NCI-H2107 treated with DMSO at 0.1 percent for 48 hours (cell line): ENCODE results near the gene MMAB.
A peak's percentile ranks its signal among the peaks of the same experiment; 100 is the strongest.

ENCODE experiments used
- DNase-seq: peaks from one replicate; lab custom pipeline; 2025; ENCODE audit not compliant: unreplicated experiment; lab: John Stamatoyannopoulos, UW

The MMAB gene

DNA sequence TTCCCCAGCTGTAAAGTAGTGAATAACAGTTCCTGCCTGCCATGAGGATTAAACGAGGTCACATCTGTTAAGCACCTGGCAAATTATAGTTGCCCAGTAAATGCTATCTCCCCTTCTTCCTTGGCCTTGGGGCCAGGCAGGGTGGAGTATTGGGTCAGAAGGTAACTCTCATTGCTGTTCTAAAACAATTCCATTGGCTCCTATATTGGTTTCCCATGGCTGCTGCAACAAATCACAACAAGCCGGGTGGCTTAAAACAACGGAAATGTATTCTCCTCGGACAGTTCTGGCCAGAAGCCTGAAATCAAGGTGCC is 31.9 kb downstream of the MMAB start:
- no peak for DNase-seq

DNA sequence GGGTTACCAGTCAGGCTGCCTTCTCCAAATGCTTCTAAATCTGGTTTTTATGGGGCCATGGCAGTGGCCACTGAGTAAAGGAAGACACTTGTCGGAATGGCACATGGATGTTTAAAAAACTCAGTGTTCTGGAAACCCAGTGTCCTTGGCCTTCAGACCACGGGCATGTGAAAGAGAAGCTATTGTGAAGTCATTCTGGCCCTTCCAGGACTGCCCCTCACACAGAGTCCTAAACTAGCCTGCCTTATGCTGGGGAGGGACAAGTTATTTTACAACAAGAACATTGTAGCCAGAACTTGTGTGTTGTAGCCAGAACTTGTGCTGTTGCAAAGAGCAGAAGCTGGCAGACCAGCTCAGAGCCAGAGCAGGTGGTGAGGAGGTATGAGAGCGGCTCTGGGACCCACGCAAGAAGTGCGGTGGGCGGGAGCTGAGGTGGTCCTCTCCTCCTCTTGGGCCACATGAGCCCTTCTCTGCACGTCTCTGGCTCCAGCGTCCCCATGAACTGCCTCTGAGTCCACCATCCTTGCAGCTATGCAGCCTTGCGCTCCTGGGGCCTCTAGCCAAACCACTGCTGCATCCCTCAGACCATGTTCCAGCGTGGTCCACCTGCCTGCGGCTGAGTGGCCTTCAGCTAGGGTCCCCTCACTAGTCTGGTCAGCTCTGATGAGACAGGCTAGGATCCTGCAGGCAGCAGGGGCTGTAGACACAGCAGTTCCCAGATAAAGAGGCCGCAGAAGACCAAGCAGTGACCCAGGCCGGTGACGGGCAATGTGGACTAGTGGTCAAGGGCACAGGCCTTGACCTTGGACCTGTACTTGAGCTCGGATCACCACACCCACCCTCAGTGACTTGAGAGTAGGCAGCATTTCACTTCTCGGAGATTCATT is 32.5 kb downstream of the MMAB start:
- no peak for DNase-seq

DNA sequence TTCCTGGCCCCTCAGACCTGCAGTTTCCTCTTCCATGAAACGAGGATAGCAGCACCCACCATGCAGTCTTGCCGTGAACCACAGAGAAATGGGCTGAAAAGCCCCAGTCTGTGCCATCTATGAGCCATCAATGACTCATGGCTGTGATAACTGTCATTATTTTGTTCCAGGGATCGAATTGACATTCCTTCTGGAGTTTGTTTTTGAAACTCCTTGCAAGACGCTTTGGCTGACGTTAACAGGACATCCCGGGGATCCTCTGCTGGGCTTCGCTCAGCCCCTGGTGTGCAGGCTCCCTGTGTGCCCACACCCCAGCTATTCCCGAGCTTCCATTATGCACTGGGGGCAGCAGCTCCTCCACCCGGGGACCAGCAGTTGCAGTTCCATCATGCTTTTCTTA is 33.8 kb downstream of the MMAB start:
- no peak for DNase-seq

DNA sequence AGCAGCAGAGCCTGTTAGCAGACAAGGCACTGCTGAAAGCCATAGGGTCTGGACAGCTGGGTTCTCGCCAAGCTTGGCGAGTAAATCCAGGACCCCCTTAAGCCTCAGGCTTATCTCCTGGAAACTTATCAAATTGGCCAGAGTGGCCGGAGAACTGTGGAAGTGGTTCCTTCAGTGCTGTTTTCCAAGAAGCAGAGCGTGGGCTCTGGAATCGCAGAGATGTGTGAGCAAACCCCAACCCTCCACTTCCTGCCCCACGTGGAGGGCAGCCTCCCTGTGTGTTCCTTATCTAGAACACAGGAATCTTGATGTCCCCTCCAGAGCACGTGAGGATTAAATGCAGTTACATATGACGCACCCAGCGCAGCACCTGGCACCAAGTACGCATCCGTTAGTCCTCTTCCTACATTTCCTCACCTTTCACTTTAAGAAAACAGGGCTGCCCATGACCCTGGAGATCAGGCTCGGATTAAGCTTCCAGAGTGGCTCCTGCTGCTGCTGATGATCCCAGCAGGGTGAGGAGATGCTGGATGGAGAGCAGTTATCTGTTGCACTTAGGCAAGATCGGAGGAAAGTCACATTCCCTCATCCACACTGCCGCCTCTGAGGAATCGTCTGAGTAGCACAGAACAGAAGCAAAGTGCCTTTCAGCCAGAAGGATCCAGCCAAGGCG is 35.0 kb downstream of the MMAB start:
- no peak for DNase-seq

DNA sequence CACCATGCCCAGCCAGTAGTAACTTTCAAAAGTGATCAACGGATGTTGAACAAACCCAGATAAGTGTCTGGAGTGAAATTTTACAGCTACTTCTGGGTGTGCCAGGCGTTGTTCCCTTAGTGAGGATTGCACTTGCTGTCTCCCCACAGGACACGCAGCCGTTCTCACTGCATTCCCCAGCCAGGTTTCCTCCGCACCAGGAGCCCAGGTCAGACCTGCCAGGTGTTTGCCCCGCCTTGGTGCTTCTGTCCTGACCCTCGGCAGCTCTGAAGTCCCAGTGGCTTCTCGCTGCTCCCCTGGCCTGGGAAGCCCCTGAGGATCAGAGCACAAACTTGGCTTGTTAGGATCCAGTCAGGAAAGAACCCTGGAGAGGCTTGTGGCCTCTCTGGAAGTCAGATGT is 36.2 kb downstream of the MMAB start:
- DNase-seq = no peak

DNA sequence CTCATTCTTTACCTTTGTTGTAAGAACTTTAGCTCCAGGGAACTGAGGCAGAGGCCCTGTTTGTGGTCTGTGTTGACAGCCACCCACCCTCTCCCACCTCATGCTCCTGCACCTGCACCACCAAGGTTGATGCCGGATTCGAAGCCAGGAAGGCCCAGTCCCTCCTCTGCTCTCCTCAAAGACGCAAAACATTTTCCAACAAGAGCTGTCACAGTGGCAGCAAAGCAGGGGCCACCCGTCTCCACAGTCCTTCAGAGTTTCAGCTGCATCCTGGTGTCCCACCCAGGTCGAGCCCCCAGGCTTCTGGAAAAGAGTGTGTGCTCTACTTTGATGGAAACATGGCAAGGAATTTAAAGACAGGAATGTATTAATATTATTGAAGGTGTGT is 37.4 kb downstream of the MMAB start:
- no peak for DNase-seq

DNA sequence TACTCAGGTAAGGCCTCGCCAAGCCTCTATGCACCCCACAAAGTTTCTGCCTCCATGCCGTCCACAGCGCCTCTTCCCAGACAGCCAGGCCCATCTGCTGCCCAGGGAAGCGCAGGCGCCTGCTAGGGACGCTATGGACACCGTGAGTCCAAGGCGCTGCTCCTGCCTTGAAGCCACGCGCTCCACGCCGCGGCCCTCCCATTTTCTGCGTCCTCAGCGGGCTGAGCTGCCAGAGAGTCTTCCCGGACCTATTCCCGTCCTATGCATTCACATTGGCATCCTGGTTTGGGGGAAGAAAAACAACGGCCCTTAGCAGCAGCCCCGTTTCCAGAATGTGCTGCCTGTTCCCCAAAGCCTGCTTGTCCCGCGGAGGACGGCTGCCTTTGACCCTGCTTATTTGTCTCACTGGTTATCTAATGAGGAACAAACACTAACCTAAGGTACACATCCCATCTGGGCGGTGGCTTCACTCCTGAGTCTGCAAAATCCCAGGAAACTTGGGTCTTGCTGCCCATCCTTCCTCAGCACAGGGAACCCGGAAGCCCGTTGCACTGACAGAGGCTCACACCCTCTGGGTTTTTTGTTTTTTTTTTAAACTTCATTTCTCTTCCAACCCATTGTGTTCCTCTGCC is 38.0 kb downstream of the MMAB start:
- no peak for DNase-seq

DNA sequence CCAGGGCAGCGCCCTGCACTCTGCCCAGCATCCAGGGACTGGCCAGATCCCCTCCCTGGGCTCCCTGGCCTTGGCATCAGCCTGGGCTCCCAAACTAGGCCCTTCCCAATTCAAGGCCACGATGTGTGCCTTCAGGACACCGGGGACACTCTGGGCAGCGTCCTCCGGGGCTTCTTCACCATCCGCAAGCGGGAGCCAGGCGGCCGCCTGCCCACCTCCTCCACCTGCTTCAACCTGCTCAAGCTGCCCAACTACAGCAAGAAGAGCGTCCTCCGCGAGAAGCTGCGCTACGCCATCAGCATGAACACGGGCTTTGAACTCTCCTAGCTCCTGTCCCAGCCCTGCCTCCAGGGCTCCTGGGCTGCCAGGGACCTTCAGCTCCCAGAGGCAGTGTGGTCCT is 38.8 kb downstream of the MMAB start:
- no peak for DNase-seq

DNA sequence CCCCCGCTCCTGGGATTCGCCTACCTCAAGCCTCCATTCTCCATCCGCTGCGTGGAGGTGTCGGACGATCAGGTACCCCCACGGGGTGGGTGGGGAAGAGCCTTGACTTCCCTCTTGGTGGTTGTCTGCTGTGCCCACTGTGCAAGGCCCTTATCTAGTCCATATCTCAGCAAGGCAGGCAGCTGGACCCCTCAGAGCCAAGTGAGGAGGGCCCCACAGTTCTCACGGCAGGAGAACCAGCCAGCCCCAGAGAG is 39.9 kb downstream of the MMAB start:
- no peak for DNase-seq

DNA sequence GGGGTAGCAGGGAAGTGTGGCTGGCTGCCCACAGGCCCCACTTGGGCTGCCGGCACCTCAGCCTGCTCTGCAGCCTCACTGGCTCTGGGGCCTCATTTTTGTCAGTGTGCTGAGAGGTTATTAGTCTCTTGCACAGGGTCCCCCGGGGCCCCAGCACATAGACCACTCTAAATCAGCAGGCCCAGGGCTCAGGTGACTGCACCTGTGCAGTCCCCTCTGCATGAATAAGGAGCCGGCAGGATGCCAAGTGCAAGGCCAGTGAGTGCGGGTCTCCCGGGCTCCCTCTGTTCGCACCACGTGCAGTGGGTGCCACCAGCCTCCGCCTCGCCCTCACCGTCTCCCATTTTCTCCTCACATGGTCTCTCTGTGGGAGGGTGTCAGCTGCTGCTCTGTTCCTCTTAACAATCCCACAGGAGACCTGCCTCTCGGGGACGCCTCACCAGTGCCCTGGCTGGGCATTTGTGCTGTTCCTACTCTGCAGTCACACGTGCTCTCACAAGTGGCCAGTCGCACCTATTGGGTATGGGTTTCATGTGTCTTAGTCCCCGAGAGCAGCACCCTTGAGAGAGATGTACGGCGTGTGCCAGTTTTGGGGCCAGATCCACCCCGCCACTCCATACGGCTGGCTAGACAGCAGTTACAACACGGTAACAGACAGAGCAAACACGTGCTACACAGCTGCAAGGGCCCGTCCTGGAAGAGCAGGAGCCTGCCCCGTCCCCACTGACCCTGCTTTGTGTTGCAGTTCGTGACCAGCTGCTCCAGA is 40.4 kb downstream of the MMAB start:
- DNase-seq = peak; percentile 89

DNA sequence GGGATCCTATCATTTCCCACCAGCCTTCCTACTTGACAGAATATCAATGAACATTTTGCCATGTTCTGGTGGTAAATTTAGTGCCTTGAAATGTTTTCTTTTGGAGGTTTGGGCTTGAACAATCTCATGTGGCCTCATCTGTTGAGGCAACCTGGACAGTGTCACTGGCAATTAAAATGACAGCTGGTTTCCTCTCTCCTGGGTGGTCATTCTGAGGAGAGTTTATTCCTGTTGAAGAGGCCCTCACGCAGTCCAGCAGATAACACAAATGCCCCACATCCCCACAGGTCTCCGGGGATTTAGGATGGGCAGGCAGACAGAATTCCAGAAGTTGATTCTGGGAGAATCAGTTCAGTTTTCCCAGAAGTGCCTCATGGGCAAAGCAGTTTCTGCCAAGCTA is 41.9 kb downstream of the MMAB start:
- DNase-seq = no peak

DNA sequence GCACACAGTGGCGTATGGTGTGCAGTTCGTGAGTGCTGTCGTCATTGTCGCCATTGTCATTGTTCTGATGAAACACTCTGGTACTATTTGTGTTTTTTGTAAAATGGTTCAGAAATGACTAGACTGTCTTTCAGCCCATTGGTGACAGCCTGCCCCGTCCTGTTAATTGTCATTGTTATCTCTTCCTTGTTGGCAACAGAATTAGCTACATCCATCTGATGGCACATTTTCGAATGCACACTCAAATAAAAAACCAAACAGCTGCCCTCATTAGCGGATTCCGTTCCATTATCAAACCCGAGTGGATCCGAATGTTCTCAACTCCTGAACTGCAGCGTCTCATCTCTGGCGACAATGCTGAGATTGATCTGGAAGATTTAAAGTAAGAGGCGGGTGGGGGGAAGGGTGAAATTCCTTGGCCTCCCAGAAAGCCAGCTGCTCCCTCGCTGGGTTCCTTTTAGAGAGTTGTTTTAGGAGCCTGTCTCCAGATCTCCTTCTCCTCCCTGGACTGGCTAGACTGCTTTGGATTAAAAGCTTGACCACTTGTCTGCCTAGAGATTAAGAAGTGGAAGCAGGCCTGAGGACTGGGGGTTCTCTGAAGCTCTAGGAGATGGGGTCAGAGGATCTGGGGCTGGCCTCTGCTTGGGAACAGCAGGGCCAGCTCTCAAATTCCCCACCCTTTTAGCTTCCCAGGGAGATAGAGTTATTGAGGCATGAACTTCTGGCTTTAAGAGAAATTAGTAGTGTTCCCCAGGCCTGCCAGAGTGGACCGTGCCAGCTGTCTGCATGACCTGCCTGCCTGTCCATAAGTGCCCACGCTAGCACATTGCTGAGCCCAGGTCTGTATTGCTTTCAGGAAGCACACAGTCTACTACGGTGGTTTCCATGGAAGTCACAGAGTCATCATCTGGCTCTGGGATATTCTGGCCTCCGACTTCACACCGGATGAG is 43.3 kb downstream of the MMAB start:
- no peak for DNase-seq

DNA sequence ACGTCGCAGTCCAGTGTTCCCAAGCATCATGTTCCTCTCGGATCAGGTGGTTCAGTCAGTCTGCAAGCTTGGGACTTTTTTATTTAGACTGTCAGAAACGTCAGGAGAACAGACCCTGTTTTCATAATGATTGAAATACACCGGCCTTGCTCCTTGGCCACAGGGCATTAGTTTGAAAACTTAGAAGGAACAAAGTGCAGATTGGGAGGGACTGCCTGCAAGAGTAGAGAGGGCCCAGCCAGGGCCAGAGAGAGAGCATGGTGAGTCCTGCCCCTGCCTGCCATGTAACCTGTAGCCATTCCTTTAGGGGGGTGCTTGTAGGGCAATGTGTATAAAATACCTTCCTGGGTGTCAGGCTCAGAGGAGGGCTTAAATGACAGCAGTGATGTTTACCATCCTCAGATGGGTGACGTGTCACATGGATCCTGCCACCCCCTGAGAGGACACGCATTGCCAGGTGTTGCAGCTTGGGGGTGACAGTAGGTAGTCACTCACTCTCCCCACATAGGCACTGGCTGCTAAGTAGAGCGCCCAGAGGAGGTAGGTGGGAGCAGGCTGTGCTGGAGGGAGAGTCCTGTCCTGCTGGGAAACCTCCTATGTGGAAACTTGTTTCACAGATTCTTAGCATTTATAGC is 45.7 kb downstream of the MMAB start:
- no peak for DNase-seq

DNA sequence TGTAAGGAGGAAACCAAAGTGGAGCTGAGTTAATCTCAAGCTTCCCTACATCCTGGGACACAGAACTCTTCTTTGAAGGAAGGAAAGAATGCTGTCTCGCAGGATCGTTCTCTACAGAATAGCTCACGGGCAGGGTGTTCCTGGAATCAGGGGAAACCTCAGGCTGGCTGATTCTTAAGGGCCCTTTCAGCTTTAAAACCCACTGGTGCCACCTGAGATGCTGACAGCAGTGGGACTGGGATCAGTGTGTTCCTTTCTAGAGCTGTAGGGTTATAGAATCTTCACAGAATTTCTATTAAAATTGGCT is 48.1 kb downstream of the MMAB start:
- no peak for DNase-seq

DNA sequence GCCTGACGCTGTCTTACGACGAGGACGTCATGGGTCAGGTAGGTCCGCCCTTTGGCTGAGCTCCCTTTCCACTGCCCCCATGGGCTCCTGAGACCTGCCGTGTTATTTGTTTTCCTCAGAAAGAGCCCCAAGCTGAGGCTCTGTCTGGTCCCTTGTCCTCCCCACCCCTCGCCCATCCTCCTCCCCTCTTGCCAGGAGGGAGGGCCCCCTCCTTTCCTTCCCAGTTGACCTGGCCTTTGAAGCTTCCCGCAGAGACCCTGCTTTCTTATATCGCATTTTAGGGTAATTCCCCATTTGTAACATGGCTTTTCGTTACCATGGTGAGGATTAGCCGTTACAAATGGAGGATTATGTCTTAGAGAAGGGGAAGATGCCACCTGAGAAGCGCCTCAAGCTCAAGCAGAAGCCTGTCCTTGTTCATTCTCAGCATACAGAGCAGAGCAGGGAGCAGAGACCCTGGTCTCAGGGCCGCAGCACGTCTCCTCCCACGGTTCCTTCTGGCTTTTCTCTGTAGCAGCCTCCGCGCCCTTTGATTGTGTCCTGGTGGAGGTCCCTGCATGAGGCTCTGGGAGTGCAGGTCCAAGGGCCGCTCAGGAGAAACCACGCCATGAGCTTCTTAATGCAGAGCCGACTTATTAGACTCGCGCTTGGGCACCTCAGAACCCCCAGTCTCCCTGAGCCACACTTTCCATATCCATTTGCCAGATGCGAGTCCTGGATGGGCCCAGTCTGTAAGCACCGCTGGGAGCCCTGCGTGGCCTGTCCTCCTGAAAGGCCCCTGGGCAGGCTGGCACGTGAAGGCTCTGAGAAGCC is 48.6 kb downstream of the MMAB start:
- no peak for DNase-seq

DNA sequence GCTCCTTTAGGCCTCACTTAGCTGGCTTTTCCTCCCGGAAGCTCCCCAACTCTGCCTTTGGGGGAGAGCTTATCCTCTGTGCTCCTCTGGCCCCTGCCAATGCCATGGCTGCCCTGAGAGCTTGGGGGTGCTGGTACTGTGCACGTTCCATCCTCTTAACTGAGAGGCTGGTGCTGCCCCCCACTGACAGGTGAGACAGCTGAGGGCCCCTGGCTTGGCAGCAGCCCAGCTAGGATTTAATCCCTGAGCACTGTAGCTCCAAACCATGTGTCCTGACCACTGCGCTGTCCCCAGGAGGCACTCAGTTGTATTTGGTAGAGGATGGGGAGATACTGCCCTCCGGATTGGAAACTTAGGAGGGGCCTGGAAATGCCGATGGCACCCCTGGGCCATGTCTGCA is 49.8 kb downstream of the MMAB start:
- no peak for DNase-seq

DNA sequence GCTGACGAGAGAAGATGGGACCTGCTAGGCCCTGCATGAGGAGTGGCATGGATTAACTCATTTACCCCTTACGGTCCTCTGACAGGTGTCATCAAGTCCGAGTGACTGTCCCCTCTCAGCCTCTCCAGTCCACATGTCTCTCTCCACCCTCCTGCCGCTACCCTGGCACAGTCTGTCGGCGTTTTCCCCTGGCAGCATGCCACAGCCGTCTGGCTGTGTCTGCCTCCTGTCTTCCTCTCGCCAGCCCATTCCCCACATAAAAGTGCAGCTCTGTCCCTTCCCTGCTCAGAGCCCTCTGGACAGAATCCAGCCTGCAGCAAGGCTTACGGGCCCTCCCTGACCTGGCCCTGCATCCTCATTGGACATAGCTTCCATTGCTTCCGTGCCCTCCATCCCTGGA is 50.2 kb downstream of the MMAB start:
- no peak for DNase-seq

DNA sequence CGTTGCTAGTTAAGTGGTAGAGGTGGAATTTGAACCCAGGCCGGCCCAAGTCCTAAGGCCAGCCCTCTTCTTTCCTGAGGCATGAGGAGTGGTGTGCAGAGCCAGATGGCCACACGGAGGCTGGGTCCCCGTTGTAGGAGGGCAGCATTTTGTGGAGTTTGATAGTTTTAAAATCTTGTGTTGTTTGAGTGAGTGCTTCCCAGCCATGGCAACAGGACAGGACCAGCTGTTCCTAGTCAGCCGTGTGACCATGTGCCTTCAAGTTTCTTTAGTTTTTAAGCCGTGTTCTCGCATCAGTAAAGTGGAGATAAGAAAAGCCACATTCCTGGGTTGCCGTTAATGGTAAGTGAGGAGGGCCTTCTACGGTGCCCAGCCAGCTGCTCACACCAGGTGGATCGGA is 51.5 kb downstream of the MMAB start:
- DNase-seq = no peak

DNA sequence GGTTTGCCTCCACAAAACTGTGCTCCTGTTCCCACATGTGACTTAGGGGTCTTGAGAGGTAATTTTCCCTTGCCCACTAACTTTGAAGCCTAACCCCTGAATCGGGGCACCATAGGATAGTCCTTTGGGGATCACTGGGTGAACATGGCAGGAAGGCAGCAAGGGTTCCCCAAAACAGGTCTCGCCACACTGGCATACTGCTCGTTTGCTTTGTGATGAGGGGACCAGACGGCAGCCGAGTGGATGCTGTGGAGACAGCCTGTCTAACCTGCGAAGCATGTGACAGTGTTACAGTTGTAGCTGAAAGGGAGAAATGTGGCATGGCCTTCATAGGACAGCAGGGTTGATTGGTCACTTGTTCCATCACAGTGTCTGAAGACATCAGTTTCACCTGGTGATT is 53.5 kb downstream of the MMAB start:
- no peak for DNase-seq
